GM19372 (cell line): ENCODE measurements around the gene TAF1C.
"Not testable (repeated sequence)": the region's sequence is repeated elsewhere in the genome, so short reads cannot be mapped to it uniquely, and the experiment has no call there.

Experiments
- ATAC-seq: cut with Tn5 transposase; IDR thresholded peaks from one replicate; pipeline ENCODE4 v1.9.1; 2021; ENCODE audit warnings: mild to moderate bottlenecking, low read depth, moderate library complexity; ENCODE audit not compliant: unreplicated experiment

The TAF1C gene, protein sequence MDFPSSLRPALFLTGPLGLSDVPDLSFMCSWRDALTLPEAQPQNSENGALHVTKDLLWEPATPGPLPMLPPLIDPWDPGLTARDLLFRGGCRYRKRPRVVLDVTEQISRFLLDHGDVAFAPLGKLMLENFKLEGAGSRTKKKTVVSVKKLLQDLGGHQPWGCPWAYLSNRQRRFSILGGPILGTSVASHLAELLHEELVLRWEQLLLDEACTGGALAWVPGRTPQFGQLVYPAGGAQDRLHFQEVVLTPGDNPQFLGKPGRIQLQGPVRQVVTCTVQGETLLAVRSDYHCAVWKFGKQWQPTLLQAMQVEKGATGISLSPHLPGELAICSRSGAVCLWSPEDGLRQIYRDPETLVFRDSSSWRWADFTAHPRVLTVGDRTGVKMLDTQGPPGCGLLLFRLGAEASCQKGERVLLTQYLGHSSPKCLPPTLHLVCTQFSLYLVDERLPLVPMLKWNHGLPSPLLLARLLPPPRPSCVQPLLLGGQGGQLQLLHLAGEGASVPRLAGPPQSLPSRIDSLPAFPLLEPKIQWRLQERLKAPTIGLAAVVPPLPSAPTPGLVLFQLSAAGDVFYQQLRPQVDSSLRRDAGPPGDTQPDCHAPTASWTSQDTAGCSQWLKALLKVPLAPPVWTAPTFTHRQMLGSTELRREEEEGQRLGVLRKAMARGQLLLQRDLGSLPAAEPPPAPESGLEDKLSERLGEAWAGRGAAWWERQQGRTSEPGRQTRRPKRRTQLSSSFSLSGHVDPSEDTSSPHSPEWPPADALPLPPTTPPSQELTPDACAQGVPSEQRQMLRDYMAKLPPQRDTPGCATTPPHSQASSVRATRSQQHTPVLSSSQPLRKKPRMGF

DNA sequence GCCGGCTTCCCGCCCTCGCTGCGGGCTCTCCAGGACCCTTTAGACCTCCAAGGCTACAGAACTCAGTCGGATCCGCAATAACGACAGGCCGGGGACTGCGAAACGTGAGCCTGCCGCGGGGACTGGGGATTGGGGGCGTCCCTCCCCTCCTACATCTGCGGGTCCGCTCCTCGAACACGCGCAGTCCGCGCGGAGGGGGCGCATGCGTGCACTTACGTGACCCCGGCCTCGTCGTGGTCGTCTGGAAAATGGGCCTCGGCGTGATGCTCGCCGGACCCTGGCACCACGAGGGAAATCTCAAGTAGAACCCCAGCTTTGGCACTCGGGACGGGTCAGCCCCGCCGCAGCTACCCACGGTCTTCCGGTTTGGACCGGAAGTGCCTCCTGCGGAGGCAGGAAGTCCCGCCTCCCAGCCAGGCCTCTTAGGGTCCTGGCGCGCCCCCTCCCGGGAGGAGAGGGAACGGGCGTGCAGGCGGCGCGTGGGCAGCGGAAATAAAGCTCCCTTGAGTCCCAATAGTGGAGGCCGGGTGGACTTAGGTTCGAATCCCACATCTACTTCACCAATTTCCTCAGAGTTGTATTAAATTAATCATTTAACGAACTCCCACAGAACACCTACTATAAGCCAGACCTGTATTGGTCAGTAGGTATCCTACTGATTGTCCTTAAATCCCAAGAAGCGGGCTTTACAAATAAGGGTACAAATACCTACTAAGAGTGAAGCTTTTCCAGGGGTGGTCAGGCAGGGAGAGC, at the start of gene TAF1C:
TSS of gene TAF1C (minus strand) at position 373 of the 753 bp plus-strand sequence. CDS start 2,069 bp downstream, outside the sequence.
- ATAC-seq: peak; percentile 96

DNA sequence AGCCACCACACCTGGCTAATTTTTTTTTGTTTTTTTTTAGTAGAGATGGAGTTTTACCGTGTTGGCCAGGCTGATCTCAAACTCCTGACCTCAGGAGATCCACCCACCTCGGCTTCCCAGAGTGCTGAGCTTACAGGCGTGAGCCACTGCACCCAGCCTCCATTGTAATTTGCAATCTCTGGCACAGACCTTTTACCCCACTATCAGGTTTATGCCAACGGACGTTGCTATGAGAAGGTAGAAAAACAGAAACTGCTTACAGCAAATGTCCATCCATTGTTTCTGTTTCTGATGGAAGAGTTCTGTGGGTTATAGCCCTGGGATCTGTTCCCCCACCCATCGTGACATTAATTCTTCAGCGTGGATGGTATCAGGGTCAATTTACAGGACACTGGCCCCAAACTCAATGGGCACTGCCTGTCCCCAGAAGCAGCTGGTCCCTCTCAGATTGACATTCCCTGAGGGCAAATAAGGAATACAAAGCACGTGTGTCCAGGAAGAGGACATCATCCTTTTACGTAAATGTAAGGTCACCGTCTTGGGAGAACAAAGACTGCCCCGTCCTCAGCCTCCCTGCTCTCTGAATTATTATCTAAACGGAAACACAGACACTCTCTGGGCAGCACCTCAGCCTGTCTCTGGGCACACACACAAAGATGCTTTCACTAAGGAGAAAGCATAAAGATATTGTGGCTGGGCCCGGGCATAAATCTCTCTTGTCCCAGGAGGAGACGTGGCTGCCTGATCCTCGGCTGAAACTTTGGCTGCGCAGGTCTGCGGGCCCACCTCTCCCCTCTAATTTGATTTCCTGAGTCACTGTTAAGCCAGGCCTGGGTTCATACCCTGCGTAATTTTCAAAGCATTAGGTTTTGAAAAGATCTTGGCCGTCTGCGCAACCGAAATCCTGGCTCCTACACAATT, 47.7 kb upstream of the TAF1C start:
- no peak for ATAC-seq

DNA sequence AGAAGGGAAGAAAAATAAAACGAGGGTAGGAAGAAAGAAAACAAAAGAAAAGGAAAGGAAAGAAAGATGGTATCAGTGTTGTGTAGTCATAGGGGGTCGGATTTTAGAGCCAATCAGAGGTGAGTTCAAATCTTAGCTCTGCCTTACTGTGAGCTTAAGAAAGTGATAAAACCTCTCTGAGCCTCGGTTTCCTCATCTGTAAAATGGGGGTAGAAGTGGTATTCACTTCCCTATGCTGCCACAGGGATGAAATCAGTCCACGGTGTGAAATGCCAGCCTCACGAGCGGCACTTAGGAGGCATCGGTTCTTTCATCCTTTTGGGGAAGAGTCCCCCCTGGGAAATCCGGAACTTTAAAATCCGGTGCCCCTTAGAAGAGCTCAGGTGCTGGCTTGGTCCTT, 46.9 kb upstream of the TAF1C start:
- no peak for ATAC-seq

DNA sequence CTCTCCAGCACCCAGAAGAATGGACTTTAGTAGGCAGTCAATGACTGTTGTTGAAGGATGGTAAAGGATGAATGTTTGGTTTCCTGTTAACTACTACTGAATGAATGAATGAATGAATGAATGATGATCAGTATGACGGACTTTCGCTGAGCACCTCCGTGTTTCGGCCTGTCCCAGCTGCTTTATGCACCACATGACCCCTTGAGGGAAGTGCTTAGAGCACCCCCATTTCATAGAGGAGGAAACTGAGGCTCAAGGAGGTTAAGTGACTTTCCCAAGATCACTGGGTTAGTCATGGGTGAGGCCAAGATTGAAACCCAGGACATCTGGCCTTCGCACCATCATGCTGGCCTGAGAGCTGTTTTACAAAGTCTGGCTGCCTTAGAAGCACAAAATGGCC, 46.1 kb upstream of the TAF1C start:
- no peak for ATAC-seq

DNA sequence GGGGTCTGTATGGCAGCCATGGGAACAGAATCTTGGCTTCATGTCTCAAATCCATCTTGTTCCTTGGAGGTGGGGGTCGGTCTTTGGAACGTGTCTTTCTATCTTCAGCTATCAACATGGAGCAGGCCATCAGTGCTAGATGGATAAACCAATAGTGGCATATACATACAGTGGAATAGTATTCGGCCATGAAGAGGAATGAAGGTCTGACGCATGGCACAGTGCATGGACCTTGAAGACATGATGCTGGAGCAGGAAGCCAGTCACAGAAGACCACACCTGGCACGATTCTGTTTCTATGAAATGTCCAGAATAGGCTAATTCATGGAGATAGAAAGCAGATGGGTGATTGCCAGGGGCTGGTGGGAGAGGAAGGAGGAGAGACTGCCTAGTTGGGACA, 45.2 kb upstream of the TAF1C start:
- no peak for ATAC-seq

DNA sequence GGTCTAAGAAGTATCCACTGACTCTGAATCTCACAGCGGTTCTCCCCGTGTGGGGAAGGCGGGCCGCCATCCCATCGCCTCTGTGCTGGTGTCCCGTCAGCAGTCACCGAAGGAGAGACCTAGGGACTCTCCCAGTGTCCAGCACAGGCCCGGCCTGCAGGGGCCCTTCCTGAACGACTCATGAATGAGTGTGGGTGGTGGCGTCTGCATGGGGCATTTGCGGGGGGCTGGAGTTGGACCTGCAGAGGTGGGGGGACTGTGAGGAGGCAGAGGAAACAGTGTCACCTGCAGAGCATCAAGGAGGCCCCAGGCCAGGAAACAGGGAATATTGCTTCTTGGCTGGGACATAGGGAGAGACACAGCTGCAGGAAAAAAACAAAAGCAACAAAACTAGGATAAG, 42.6 kb upstream of the TAF1C start:
- no peak for ATAC-seq

DNA sequence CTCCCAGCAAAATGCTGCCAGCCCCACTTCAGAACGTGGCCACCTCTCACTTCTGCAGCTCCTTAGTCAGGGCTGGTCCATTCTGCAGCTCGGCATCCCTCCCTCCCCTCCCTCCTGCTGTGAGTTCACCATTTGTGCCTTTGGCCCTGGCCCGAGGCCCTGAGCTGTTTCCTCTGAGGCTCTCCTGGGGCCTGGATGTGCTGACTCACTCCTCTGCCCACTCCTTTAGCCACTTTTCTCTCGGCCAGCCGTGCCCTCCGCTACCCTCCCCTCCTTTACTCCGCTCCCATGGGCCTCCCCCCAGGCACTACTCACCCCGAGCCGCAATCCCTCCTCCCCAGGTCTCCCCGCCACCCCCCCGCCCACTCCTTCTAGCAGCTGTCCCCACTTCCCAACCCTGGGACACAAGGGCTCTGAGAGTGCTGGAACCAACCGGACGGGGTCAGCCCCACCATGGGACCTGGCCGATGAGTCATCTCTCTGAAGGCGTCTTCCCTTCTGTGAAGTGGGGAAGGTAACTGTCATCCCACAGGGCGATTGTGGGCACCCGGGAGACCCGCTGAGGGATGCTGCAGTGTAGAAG, 41.5 kb upstream of the TAF1C start:
- no peak for ATAC-seq

DNA sequence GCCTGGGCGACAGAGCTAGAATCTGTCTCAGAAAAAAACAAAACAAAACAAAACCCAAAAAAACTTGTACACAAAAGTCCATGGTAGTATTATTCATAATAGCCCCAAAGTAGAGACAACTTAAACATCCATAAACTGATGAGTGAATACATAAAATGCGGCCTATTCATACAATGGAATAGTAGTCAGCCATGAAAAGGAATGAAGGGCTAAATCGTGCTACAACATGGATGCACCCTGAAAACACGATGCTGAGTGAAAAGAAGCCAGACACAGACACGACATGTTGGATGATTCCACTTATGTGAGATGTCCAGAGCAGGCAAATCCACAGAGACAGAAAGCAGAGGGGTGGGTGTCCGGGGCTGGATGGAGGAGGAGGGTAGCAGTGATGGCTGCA, 40.7 kb upstream of the TAF1C start:
- ATAC-seq: no peak

DNA sequence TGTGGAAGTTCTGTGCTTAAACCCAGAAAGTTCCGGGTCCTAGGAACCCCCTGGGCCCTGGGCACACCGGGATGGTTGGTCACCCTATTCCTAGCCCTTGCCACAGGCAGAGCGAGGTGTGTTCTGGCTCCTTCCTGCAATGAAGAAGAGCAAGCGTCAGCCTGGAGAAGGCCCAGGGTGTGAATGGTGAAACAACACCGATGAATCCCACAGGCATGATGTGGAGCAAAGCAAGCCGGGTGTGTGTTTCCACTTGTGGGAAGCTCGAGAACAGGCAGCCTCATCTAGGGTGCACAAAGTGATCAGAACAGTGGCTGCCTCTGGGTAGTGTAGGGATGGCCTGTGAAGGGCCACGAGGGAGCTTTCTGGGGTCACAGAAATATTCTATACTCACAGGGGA, 39.2 kb upstream of the TAF1C start:
- no peak for ATAC-seq

DNA sequence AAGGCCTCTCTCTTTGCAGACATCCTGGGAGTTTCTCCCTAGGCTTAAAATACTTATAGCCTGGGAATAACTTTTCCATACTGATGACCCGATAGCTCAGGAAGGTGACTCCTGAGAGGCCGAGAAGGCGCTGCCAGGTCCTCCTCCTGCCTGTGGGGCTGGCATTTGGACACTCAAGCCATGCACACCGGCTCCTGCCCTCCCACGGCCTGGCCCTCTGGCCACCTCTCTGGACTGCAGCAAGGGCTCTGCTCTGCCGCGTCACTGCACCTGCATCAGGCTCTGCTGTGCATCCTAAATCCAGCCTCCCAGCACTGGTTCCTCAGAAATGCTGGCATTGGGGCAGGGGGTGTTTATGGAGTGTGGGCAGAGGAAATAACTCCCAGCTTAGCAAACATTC, 38.7 kb upstream of the TAF1C start:
- no peak for ATAC-seq

DNA sequence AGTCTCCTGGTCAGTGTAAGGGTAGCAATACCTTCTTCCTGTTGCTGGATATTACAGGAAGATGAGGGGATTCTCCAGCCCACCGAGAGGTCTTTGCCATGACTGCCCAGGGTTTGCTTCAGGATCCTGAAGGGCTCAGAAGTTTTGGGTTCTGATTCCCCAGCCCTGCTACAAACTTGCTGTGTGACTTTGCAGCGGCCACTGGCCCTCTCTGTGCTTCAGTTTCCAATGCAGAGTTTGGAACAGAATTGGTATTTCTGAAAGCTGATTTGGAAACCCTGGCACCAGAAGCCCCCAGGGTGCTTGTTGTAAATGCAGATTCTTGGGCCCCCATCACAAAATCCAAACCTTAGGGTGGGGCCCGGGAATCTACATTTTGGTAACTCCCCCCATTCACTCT, 38.3 kb upstream of the TAF1C start:
- ATAC-seq: no peak

DNA sequence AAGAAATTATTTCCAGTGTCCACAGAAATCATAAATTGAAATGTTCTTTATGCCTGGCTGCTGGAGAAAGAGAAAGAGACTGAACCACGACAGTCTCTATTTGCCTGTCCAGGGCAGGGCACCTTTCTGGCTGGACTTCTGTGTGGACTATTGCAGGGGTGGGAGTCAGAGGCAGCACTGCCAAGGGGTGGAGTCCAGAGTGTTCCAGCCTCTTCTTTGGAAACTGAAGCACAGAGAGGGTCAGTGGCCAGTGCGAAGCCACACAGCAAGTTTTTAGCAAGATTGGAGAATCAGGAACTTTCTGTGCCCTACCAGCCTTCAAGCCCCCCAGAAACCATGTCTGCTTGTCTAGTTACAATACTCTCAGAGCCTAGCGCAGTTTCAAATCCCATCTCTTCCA, 37.7 kb upstream of the TAF1C start:
- ATAC-seq: no peak

DNA sequence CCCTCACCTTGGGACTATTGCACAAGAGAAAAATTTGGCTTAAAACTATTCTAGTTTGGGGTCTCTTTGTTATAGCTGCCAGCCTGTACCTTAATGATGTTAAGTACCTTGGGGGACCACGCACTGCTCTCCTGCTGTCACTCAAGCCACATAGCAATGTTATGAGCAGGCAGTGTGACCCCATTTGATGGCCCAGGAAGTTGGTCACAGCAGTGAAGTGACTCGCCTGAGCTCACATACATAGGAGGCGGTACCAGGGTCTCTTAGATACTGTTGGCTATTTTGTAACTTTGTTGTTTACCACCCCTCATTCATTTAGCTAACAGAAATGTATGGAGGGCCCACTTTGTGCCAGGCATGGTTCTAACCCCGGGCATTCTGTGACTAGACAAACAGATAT, 36.6 kb upstream of the TAF1C start:
- ATAC-seq: no peak

DNA sequence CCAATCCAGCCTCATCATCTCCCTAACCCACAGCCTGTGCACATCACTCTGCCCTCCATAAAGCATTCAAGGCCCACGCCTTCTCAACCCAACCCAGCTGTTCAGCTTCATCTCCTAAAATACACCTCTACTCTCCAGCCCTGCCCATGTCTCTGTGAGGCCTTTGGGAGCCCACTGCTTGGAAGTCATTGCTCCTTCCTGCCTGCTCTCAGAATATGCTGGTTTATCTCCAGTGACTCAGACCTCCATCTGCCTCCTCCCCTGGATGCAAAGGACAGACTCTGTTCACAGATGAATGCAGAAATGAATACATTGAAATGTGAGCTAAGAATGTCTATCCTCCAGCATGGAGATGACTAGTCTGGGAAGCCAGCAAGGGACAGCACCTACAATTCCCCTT, 34.0 kb upstream of the TAF1C start:
- ATAC-seq: no peak

DNA sequence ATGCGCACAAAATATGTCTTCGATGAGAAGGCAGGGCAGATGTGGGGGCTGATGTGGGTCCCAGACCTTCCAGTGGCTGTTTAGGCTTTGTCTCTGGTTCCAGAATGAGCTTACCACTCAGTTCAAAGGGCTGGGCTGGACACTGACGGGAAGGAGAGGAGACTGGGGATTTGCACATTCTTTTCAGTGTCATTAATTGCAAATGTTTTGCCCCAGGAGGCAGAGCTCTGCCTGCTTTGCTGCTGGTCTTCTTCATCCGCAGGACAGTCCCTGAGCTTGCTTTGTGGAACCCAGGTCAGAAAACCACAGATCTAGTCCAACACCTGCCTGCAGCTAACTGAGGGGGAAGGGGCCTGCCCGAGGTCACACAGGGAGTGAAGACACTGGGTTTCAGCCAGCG, 32.1 kb upstream of the TAF1C start:
- ATAC-seq: no peak

DNA sequence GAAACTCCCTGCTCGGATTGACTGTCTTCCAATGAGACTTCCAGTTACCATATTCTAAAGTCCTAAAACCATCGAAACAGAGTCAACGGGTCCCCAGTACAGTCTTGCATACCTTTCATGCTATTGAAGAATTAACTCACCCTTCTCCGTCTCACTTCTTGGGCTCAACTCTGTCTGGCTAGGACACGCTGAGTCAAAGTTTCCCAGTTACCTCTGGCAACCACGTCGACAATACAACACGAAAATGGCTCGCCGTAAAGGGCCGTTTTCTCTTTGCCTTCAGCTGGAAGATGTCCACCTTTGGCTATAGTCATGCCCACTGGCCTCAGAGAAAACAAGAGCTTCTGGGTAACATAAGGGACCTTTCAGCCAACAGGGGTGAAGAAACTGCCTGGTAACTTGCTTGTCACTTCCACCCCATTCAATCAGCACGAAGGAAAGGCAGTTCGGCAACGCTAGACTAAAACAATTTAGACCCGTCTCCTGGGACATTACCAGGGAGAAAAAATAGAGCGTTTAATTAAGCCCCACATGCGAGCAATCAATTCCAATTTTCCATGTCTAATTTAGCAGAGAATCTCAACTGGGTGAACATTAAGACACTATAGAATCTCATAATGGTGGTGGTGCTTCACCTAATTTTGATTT, 31.4 kb upstream of the TAF1C start:
- ATAC-seq: no peak

DNA sequence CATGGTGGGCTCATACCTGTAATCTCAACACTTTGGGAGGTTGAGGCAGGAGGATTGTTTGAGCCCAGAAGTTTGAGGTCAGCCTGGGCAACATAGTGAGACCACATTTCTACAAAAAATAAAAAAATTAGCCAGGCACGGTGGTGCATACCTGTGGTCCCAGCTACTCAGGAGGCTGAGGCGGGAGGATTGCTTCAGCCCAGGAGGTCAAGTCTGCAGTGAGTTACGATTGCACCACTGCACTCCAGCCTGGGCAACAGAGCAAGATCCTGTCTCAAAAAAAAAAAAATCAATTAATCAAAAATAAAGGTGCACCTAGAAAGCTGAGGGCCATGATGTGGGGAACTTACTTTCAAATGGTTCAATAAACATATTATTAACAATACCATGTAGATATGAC, 29.3 kb upstream of the TAF1C start:
- ATAC-seq: not testable (repeated sequence)

DNA sequence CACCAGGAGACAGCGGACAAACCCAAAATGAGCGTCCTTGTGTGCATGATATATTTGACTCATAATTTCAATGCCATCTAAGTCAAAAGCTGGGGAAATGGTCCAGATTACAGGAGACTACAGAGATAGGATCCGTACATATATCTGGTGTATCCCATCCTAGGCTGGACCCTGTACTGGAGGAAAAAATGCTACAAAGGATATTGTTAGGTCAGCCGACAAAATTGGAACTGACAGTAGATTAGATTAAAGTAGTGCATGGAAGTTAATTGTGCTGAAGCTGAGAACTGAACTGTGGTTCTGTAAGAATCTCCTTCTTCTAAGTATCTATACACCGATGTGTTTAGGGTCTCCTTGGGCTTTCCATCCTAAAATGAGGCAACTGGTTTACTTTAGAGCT, 28.7 kb upstream of the TAF1C start:
- ATAC-seq: no peak

DNA sequence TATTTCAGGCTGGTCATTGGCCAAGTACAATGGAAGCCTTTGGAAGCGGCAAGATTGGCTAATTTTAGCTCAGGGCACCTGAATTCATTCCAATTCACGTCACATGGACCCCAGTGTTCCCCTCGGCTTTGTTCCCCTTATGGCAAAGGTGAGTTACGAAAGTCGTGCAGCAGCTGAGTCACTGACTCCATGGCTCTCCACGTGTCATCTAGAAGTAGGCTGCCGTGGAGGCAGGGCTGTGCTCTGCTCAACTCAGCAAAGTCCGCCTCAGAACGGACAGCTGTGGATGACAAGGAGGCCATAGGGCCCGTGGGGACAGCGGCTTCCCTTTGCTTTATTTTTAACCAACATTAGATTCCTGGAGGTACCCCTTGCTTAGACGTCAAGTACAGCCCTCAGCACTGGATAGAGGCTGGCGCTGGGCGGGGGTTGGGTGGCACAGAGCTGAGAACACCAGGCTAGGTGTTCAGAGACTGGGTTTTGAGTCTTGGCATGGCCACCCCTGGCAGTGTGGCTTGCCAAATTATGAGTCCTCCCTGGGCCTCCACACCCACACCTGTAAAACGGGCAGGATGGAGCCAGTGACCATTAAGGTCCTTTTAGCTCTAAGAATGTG, 27.7 kb upstream of the TAF1C start:
- ATAC-seq: no peak
